ENCODE results near the gene ERGIC1.

GRCh38 chr5:172946146-172946545, 112.1 kb downstream of the ERGIC1 start:
- no peak for TF ChIP-seq CTCF (IDR thresholded peaks at IDR 0.05; ENCODE audit: poor library complexity, severe bottlenecking)
- TF ChIP-seq POLR2AphosphoS5 (IDR thresholded peaks at IDR 0.05) = no peak
- no peak for TF ChIP-seq EZH2 (IDR thresholded peaks at IDR 0.05; ENCODE audit: borderline replicate concordance, insufficient read depth, low read length, poor library complexity, severe bottlenecking)
